OCI-LY7 (cell line): ENCODE data around the gene FOXL1. TPM values are rescaled to one million over a fixed set of nuclear protein-coding genes. Genes with fewer than 3 reads are reported as not detected.

Experiments used
- BruUV-seq: library from RNA; stranded (reverse); fragments of 400-500 nt; replicated peaks from 2 replicates; lab custom pipeline; 2021; lab: Mats Ljungman, UMichigan
- CTCF ChIA-PET: fragments of 300-600 bp; sonication (Branson Sonifier 250); formaldehyde crosslinking; loops from one replicate; lab custom pipeline; 2022; ENCODE audit warnings: antibody characterized with exemption; ENCODE audit not compliant: unreplicated experiment; lab: Charles Lee
- POLR2A ChIA-PET: fragments of 300-600 bp; sonication (Branson Sonifier 250); formaldehyde crosslinking; loops from one replicate; lab custom pipeline; 2022; ENCODE audit warnings: antibody characterized with exemption; lab: Charles Lee
- DNase-seq: peaks from one replicate; pipeline ENCODE4 v3.0.0-alpha.2; 2015; ENCODE audit warnings: low spot score
- H2AFZ ChIP-seq: fragments of 200-600 bp; sonication (generic), shearing (Covaris generic); 2 replicates; pipeline ENCODE4 v1.6.1; 2014; ENCODE audit warnings: mild to moderate bottlenecking, antibody characterized with exemption, low read length, moderate library complexity
- H3K27ac ChIP-seq: fragments of 200-600 bp; sonication (generic); 2 replicates; pipeline ENCODE4 v1.5.1; 2014; ENCODE audit warnings: mixed run types, low read depth, mild to moderate bottlenecking, moderate library complexity, low read length, inconsistent platforms; ENCODE audit not compliant: poor library complexity, severe bottlenecking
- H3K36me3 ChIP-seq: fragments of 200-600 bp; sonication (generic); 2 replicates; pipeline ENCODE4 v1.6.1; 2014; ENCODE audit warnings: mild to moderate bottlenecking, antibody characterized with exemption, low read length, moderate library complexity, mixed read lengths; ENCODE audit not compliant: insufficient read depth
- H3K4me1 ChIP-seq: fragments of 200-600 bp; sonication (generic); 2 replicates; pipeline ENCODE4 v1.5.1; 2014; ENCODE audit warnings: mild to moderate bottlenecking, low read length; ENCODE audit not compliant: insufficient read depth, poor library complexity, severe bottlenecking
- H3K4me2 ChIP-seq: fragments of 200-600 bp; sonication (generic); 2 replicates; pipeline ENCODE4 v1.6.1; 2014; ENCODE audit warnings: mild to moderate bottlenecking, low read length
- H3K4me3 ChIP-seq: fragments of 200-600 bp; sonication (generic); 2 replicates; pipeline ENCODE4 v1.5.1; 2014; ENCODE audit warnings: mild to moderate bottlenecking, low read depth, low read length; ENCODE audit not compliant: poor library complexity, severe bottlenecking
- H3K79me2 ChIP-seq: fragments of 200-600 bp; sonication (generic); 2 replicates; pipeline ENCODE4 v1.6.1; 2016; ENCODE audit warnings: low read depth, mild to moderate bottlenecking, low read length, moderate library complexity, mixed read lengths; ENCODE audit not compliant: insufficient read depth
- H3K9me2 ChIP-seq: fragments of 200-600 bp; sonication (generic); 2 replicates; pipeline ENCODE4 v1.6.1; 2016; ENCODE audit warnings: mild to moderate bottlenecking, low read length, mixed read lengths; ENCODE audit not compliant: insufficient read depth
- H3K9me3 ChIP-seq: fragments of 200-600 bp; sonication (generic); 2 replicates; pipeline ENCODE4 v1.6.1; 2014; ENCODE audit warnings: mild to moderate bottlenecking, mixed run types, low read length, mixed read lengths
- H4K20me1 ChIP-seq: fragments of 200-600 bp; sonication (generic); 2 replicates; pipeline ENCODE4 v1.6.1; 2014; ENCODE audit warnings: mild to moderate bottlenecking, antibody characterized with exemption, low read length, moderate library complexity, mixed read lengths; ENCODE audit not compliant: insufficient read depth
- CTCF ChIP-seq: fragments of 200-600 bp; sonication (generic); conservative IDR thresholded peaks from 2 replicates; pipeline ENCODE4 v1.5.1; 2014; ENCODE audit warnings: mild to moderate bottlenecking, antibody characterized with exemption, low read length, moderate library complexity, mixed read lengths
- EZH2phosphoT487 ChIP-seq: fragments of 200-600 bp; sonication (generic); IDR thresholded peaks from 2 replicates; pipeline ENCODE4 v1.6.1; 2018; ENCODE audit warnings: low read depth, borderline replicate concordance, mild to moderate bottlenecking, mixed run types, antibody characterized with exemption, low read length, moderate library complexity, mixed read lengths
- intact Hi-C: fragments of 100-400 bp; cut with micrococcal nuclease; formaldehyde crosslinking; loops from one replicate; pipeline ENCODE4 v1.10.0; 2022; ENCODE audit not compliant: unreplicated experiment
- total RNA-seq, 2 experiments: library from RNA; depleted of rRNA in 1 of 2; stranded (reverse); fragments of >200 nt in 1 of 2; shearing (Covaris generic) in 1 of 2; gene quantifications; 2 replicates each; pipeline ENCODE4 v1.2.3, GENCODE V29; 2014 to 2022

The FOXL1 gene
- total RNA-seq, 2 experiments from 2014 or later: 1.7 to 1.8 TPM

- peaks cover 19% of the 10 kb centered on the region for H3K36me3 ChIP-seq
- no TSS peak for BruUV-seq
These were observed 37.5 kb upstream of the FOXL1 start for GRCh38 chr16:86540894-86541293.

GRCh38 chr16:86541560-86541959 is 36.8 kb upstream of the FOXL1 start:
- peaks cover 19% of the 10 kb centered on the region for H3K36me3 ChIP-seq
- no TSS peak for BruUV-seq
- no peak for TF ChIP-seq CTCF
- TF ChIP-seq EZH2phosphoT487: no peak

More at GRCh38 chr16:86540894-86541293, 37.5 kb upstream of the FOXL1 start:
- H3K9me3 ChIP-seq: no peaks in the 10 kb centered on the region
- H3K27ac ChIP-seq: no peak overlapping the region
- H3K9me2 ChIP-seq: no peaks in the 10 kb centered on the region
- no peaks in the 10 kb centered on the region for H3K79me2 ChIP-seq
- DNase-seq: peak; percentile 17
- no peak overlapping the region for H3K4me3 ChIP-seq
- no peaks in the 10 kb centered on the region for H4K20me1 ChIP-seq
- CTCF ChIA-PET: no interaction called here
- H3K4me2 ChIP-seq: no peak overlapping the region
- TF ChIP-seq EZH2phosphoT487 (no peak), CTCF (no peak)
- intact Hi-C loops: no loop called here
- POLR2A ChIA-PET: interaction anchor here (0.5 kb wide), 1 partner anchor 21 kb away, joined by 3 read pairs; no protein-coding TSS in a partner anchor
- H3K4me1 ChIP-seq: peaks cover 14% of the 10 kb centered on the region
- no peak overlapping the region for H2AFZ ChIP-seq

More at GRCh38 chr16:86541560-86541959, 36.8 kb upstream of the FOXL1 start:
- Histone ChIP-seq H3K79me2 (no peaks in the 10 kb centered on the region), H3K4me3 (no peak overlapping the region), H3K9me2 (no peaks in the 10 kb centered on the region), H3K4me1 (peaks cover 14% of the 10 kb centered on the region), H3K9me3 (no peaks in the 10 kb centered on the region), H3K27ac (no peak overlapping the region), H3K4me2 (no peak overlapping the region), H4K20me1 (no peaks in the 10 kb centered on the region), H2AFZ (no peak overlapping the region)
- DNase-seq: no peak
- ChIA-PET CTCF (no interaction called here), POLR2A (no interaction called here)
- intact Hi-C loops: no loop called here
